NB4 (cell line): ENCODE measurements around the gene RASL10B.

Source experiments
- CTCF ChIP-seq: IDR thresholded peaks from one replicate; pipeline ENCODE4 v1.5.1; 2012; ENCODE audit warnings: low read depth, low read length
- MAX ChIP-seq: IDR thresholded peaks from 2 replicates; pipeline ENCODE4 v1.6.1; 2011; ENCODE audit warnings: low read depth, low read length
- MYC ChIP-seq: IDR thresholded peaks from 2 replicates; pipeline ENCODE4 v1.6.1; 2011; ENCODE audit warnings: low read depth, low read length
- POLR2A ChIP-seq: IDR thresholded peaks from 2 replicates; pipeline ENCODE4 v1.6.1; 2011; ENCODE audit warnings: mild to moderate bottlenecking; ENCODE audit not compliant: insufficient read length; ENCODE audit errors: extremely low read depth

GRCh38 chr17:35784895-35785294, 53.5 kb downstream of the RASL10B start:
- TF ChIP-seq CTCF (no peak), POLR2A (no peak), MAX (no peak), MYC (no peak)
